Liver (tissue), 9 donors: ENCODE measurements around the gene TULP4. TPM values are rescaled to one million over a fixed set of nuclear protein-coding genes. Genes with fewer than 3 reads are reported as not detected.

Experiments used
- DNase-seq: peaks from one replicate; pipeline ENCODE4 v3.0.0-alpha.2; 2017; ENCODE audit warnings: low spot score
- H3K27ac ChIP-seq, 2 donors: one replicate each; pipeline ENCODE4 v1.7.0; 2013; ENCODE audit warnings: inconsistent platforms in 2 of 2, low read length in 2 of 2, control low read depth in 1 of 2, low read depth in 1 of 2, mild to moderate bottlenecking in 1 of 2
- H3K27me3 ChIP-seq, 4 donors: one replicate each; pipeline versions ENCODE4 v1.6.1 to v1.7.0; 2013; ENCODE audit warnings: low read length in 3 of 4, inconsistent platforms in 1 of 4, mild to moderate bottlenecking in 1 of 4, moderate library complexity in 1 of 4; ENCODE audit not compliant: control insufficient read depth in 4 of 4, insufficient read depth in 4 of 4
- H3K36me3 ChIP-seq, 4 donors: one replicate each; pipeline versions ENCODE4 v1.6.1 to v1.7.0; 2013; ENCODE audit warnings: low read length in 3 of 4, mild to moderate bottlenecking in 3 of 4, low read depth in 1 of 4, moderate library complexity in 1 of 4; ENCODE audit not compliant: control insufficient read depth in 4 of 4, insufficient read depth in 3 of 4
- H3K4me1 ChIP-seq, 4 donors: one replicate each; pipeline versions ENCODE4 v1.6.1 to v1.7.0; 2013; ENCODE audit warnings: low read length in 3 of 4, mild to moderate bottlenecking in 3 of 4, moderate library complexity in 1 of 4; ENCODE audit not compliant: control insufficient read depth in 4 of 4, insufficient read depth in 4 of 4
- H3K4me3 ChIP-seq, 3 donors: one replicate each; pipeline versions ENCODE4 v1.6.1 to v1.7.0; 2013; ENCODE audit warnings: low read length in 3 of 3, control low read depth in 1 of 3, low read depth in 1 of 3, mild to moderate bottlenecking in 1 of 3
- H3K9ac ChIP-seq, 2 donors: one replicate each; pipeline ENCODE4 v1.7.0; 2013; ENCODE audit warnings: low read length in 2 of 2, mild to moderate bottlenecking in 2 of 2, moderate library complexity in 2 of 2, control low read depth in 1 of 2, low read depth in 1 of 2
- H3K9me3 ChIP-seq, 4 donors: one replicate each; pipeline versions ENCODE4 v1.6.1 to v1.7.0; 2013; ENCODE audit warnings: low read length in 3 of 4; ENCODE audit not compliant: control insufficient read depth in 4 of 4
- CTCF ChIP-seq: fragments of 150-350 bp; IDR thresholded peaks from 2 replicates; pipeline ENCODE4 v1.5.1; 2017; ENCODE audit warnings: improper control_type of control experiment, low read depth, low read length; ENCODE audit not compliant: missing input control
- EGR1 ChIP-seq, 2 donors: IDR thresholded peaks; 2 replicates each; pipeline ENCODE4 v1.6.1; 2016 to 2018; ENCODE audit warnings: antibody characterized with exemption in 2 of 2, low read depth in 2 of 2
- FOXA1 ChIP-seq: IDR thresholded peaks from 2 replicates; pipeline ENCODE4 v1.6.1; 2016; ENCODE audit warnings: antibody characterized with exemption
- FOXA2 ChIP-seq: IDR thresholded peaks from 2 replicates; pipeline ENCODE4 v1.6.1; 2016; ENCODE audit warnings: antibody characterized with exemption
- GABPA ChIP-seq, 2 donors: IDR thresholded peaks in 1 of 2; conservative IDR thresholded peaks in 1 of 2; 2 replicates each; pipeline ENCODE4 v1.6.1; 2016; ENCODE audit warnings: antibody characterized with exemption in 2 of 2, mild to moderate bottlenecking in 1 of 2, moderate library complexity in 1 of 2
- HNF4A ChIP-seq, 2 donors: conservative IDR thresholded peaks; 2 replicates each; pipeline ENCODE4 v1.6.1; 2016; ENCODE audit warnings: antibody characterized with exemption in 2 of 2, mild to moderate bottlenecking in 2 of 2
- HNF4G ChIP-seq: IDR thresholded peaks from 2 replicates; pipeline ENCODE4 v1.6.1; 2016; ENCODE audit warnings: antibody characterized with exemption
- JUND ChIP-seq, 2 donors: IDR thresholded peaks; 2 replicates each; pipeline ENCODE4 v1.6.1; 2016; ENCODE audit warnings: antibody characterized with exemption in 2 of 2
- MAX ChIP-seq: IDR thresholded peaks from 2 replicates; pipeline ENCODE4 v1.6.1; 2016; ENCODE audit warnings: antibody characterized with exemption
- NR2F2 ChIP-seq: IDR thresholded peaks from 2 replicates; pipeline ENCODE4 v1.6.1; 2016; ENCODE audit warnings: antibody characterized with exemption
- RXRA ChIP-seq, 2 donors: IDR thresholded peaks; 2 replicates each; pipeline ENCODE4 v1.6.1; 2017 to 2018; ENCODE audit warnings: antibody characterized with exemption in 2 of 2, mild to moderate bottlenecking in 1 of 2
- SP1 ChIP-seq: IDR thresholded peaks from 2 replicates; pipeline ENCODE4 v1.6.1; 2018; ENCODE audit warnings: antibody characterized with exemption, mild to moderate bottlenecking
- TAF1 ChIP-seq: conservative IDR thresholded peaks from 2 replicates; pipeline ENCODE4 v1.6.1; 2016; ENCODE audit warnings: antibody characterized with exemption, mild to moderate bottlenecking
- ZBTB33 ChIP-seq: IDR thresholded peaks from 2 replicates; pipeline ENCODE4 v1.6.1; 2016; ENCODE audit warnings: antibody characterized with exemption
- WGBS: extraction: QIAGEN DNeasy Blood & Tissue Kit; methylation state at CpG from one replicate; pipeline ENCODE4 v1.1.7; 2013; 5-methylcytosine and 5-hydroxymethylcytosine counted together
- polyA plus RNA-seq, 2 donors: library from polyadenylated mRNA; stranded (reverse) in 1 of 2; unstranded in 1 of 2; fragments of 200-250 nt in 1 of 2; fragments of >200 nt in 1 of 2; fragmentation: Nextera tagmentation in 1 of 2; extraction: Ambion mirVana in 1 of 2; gene quantifications; one replicate each; pipeline versions ENCODE4 v1.2.1 to v1.2.3, GENCODE V29; 2013 to 2015
- total RNA-seq, 2 donors: library from RNA; depleted of rRNA; stranded (reverse); fragments of >200 nt; gene quantifications; one replicate each; pipeline ENCODE4 v1.2.3, GENCODE V29; 2014
- donor health status: healthy.
- donor health status: healthy.
- donor health status: healthy.
- donor health status: healthy.
- donor health status: healthy.

Gene TULP4
- total and polyA plus RNA-seq, 4 donors = 2.2 to 53.3 (median 18.0) TPM

- H3K9ac ChIP-seq = no peak overlapping the region
- DNase-seq = no peak
- H3K9me3 ChIP-seq = no peaks in the 10 kb centered on the region
- peaks cover 0 to 10% (median 6%) of the 10 kb centered on the region in 4 donors for H3K36me3 ChIP-seq
- no peak overlapping the region for H3K27ac ChIP-seq
- 76% methylated on average over 13 of the region's 13 CpGs for WGBS
- no peak overlapping the region for H3K4me3 ChIP-seq
- no peak for TF ChIP-seq JUND (IDR thresholded peaks at IDR 0.05)
- TF ChIP-seq CTCF = no peak
- no peak for TF ChIP-seq FOXA1
- TF ChIP-seq TAF1 = no peak
- no peak for TF ChIP-seq HNF4G
- no peak for TF ChIP-seq RXRA (IDR thresholded peaks at IDR 0.05)
- no peak for TF ChIP-seq MAX
- TF ChIP-seq ZBTB33 = no peak
- no peaks in the 10 kb centered on the region for H3K27me3 ChIP-seq
- no peaks in the 10 kb centered on the region for H3K4me1 ChIP-seq
Observed at GRCh38 chr6:158505194-158505593, 192.9 kb downstream of the TULP4 start.

DNA sequence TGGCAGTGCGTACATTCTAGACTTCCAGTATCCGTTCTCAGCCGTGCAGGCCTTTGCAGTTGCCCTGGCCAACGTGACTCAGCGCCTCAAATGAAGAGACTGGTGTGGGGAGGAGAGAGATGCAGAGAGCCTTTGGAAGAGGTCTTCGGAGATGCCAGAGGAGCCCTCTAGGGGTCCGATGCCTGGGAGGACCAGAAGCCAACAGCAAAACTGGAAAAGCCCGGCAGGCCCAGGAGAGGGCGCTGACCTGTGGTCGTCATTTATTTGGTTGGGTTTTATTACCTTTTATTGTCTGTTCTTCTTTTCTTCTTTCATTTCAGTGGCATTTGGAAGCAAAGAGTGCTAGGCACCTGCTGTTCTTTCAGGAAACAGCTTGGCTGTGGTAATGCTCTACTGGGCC is 194.3 kb downstream of the TULP4 start:
- 88% methylated on average over 10 of the region's 10 CpGs for WGBS
- Histone ChIP-seq H3K9ac (no peak overlapping the region), H3K27ac (no peak overlapping the region), H3K4me3 (no peak overlapping the region), H3K36me3 (peaks cover 0 to 9% (median 4%) of the 10 kb centered on the region in 4 donors), H3K27me3 (no peaks in the 10 kb centered on the region), H3K4me1 (no peaks in the 10 kb centered on the region), H3K9me3 (no peaks in the 10 kb centered on the region)
- no peak for DNase-seq
- TF ChIP-seq HNF4G (no peak), FOXA1 (no peak), NR2F2 (no peak), GABPA (IDR thresholded peaks at IDR 0.05 in 1 of 2, conservative IDR thresholded peaks at IDR 0.05 in 1 of 2) (no peak), JUND (IDR thresholded peaks at IDR 0.05) (no peak), MAX (no peak), RXRA (IDR thresholded peaks at IDR 0.05) (no peak), EGR1 (IDR thresholded peaks at IDR 0.05; ENCODE audit: low read depth in 2 of 2) (no peak), TAF1 (no peak), HNF4A (conservative IDR thresholded peaks at IDR 0.05) (no peak), FOXA2 (no peak), CTCF (no peak), SP1 (no peak), ZBTB33 (no peak)
